HepG2 (cell line): ENCODE results near the gene ABHD17A. TPM values are rescaled to one million over a fixed set of nuclear protein-coding genes. Genes with fewer than 3 reads are reported as not detected.

Experiments used
- AGO1 ChIP-seq: fragments of 200-400 bp; formaldehyde crosslinking; IDR thresholded peaks from 2 replicates; pipeline ENCODE4 v1.6.1; 2017; ENCODE audit warnings: mild to moderate bottlenecking, low read depth, low read length, moderate library complexity; ENCODE audit not compliant: poor library complexity, severe bottlenecking
- BRCA1 ChIP-seq: sonication (generic); formaldehyde crosslinking; IDR thresholded peaks from 2 replicates; pipeline ENCODE4 v1.4.0; 2020; ENCODE audit warnings: missing genetic modification reagents
- HMGXB4 ChIP-seq, 2 experiments: sonication (generic) in 1 of 2; formaldehyde crosslinking in 1 of 2; IDR thresholded peaks; 2 replicates each; pipeline versions ENCODE4 v1.4.0 to v1.6.1; 2018 to 2020; ENCODE audit warnings: missing genetic modification reagents in 2 of 2, borderline replicate concordance in 1 of 2, low read depth in 1 of 2, mild to moderate bottlenecking in 1 of 2, missing biosample characterization in 1 of 2
- IKZF1 ChIP-seq: fragments of 450-650 bp; IDR thresholded peaks from 2 replicates; pipeline ENCODE4 v1.7.1; 2016
- JUND ChIP-seq: sonication (generic); formaldehyde crosslinking; IDR thresholded peaks from 2 replicates; pipeline ENCODE4 v1.8.0; 2022; ENCODE audit warnings: mild to moderate bottlenecking, missing genetic modification reagents
- KLF15 ChIP-seq: sonication (generic); formaldehyde crosslinking; IDR thresholded peaks from 2 replicates; pipeline ENCODE4 v1.8.1; 2023; ENCODE audit warnings: borderline replicate concordance, mild to moderate bottlenecking, inconsistent platforms, missing genetic modification reagents, mixed read lengths
- MEF2D ChIP-seq: sonication (generic); formaldehyde crosslinking; IDR thresholded peaks from 2 replicates; pipeline ENCODE4 v1.5.1; 2020; ENCODE audit warnings: mild to moderate bottlenecking, missing genetic modification reagents
- NR2F2 ChIP-seq: IDR thresholded peaks from 2 replicates; pipeline ENCODE4 v1.6.1; 2012; ENCODE audit warnings: low read depth, inconsistent platforms, borderline replicate concordance
- RARG ChIP-seq: sonication (generic); formaldehyde crosslinking; IDR thresholded peaks from 2 replicates; pipeline ENCODE4 v1.4.0; 2020; ENCODE audit warnings: low read depth, mild to moderate bottlenecking, missing genetic modification reagents
- RBFOX2 ChIP-seq: fragments of 200-400 bp; formaldehyde crosslinking; IDR thresholded peaks from 2 replicates; pipeline ENCODE4 v1.6.1; 2017; ENCODE audit warnings: low read depth, mild to moderate bottlenecking, low read length
- SIX4 ChIP-seq: sonication (generic); formaldehyde crosslinking; IDR thresholded peaks from 2 replicates; pipeline ENCODE4 v1.4.0; 2020; ENCODE audit warnings: missing genetic modification reagents
- SMAD9 ChIP-seq: sonication (generic); formaldehyde crosslinking; IDR thresholded peaks from 2 replicates; pipeline ENCODE4 v1.5.1; 2020; ENCODE audit warnings: mild to moderate bottlenecking, missing genetic modification reagents
- TEAD3 ChIP-seq: optimal IDR thresholded peaks from 2 replicates; pipeline ENCODE3; 2016; ENCODE audit warnings: borderline replicate concordance
- ZFYVE20 ChIP-seq: sonication (generic); formaldehyde crosslinking; IDR thresholded peaks from 2 replicates; pipeline ENCODE4 v1.8.0; 2023; ENCODE audit warnings: low read depth, mild to moderate bottlenecking, moderate library complexity, missing genetic modification reagents, borderline replicate concordance
- ZKSCAN8 ChIP-seq: IDR thresholded peaks from 2 replicates; pipeline ENCODE4 v1.6.1; 2016; ENCODE audit warnings: borderline replicate concordance, missing genetic modification reagents, missing compliant biosample characterization
- ZNF260 ChIP-seq: sonication (generic); formaldehyde crosslinking; IDR thresholded peaks from 2 replicates; pipeline ENCODE4 v1.4.0; 2020; ENCODE audit warnings: missing genetic modification reagents, low read depth, mild to moderate bottlenecking, borderline replicate concordance
- ZNF317 ChIP-seq: sonication (generic); formaldehyde crosslinking; IDR thresholded peaks from 2 replicates; pipeline ENCODE4 v1.5.0; 2020; ENCODE audit warnings: mild to moderate bottlenecking, missing genetic modification reagents
- ZNF878 ChIP-seq: sonication (generic); formaldehyde crosslinking; IDR thresholded peaks from 2 replicates; pipeline ENCODE4 v1.8.1; 2023; ENCODE audit warnings: mild to moderate bottlenecking, missing genetic modification reagents, moderate library complexity
- ZNF879 ChIP-seq: sonication (generic); formaldehyde crosslinking; IDR thresholded peaks from 2 replicates; pipeline ENCODE4 v1.8.1; 2023; ENCODE audit warnings: missing genetic modification reagents
- polyA plus RNA-seq, 8 experiments: library from polyadenylated mRNA; depleted of rRNA in 3 of 8; stranded (reverse) in 7 of 8; unstranded in 1 of 8; fragments of >200 nt; fragmentation: Illumina TruSeq in 4 of 8; extraction: Trizol in 4 of 8; gene quantifications; 2 replicates each; pipeline versions ENCODE4 v1.2.1 to v1.2.3, GENCODE V29; 2011 to 2016; ENCODE audit warnings: low read depth in 4 of 8, missing spikeins in 1 of 8, mixed read lengths in 1 of 8; ENCODE audit not compliant: insufficient read depth in 1 of 8
- total RNA-seq, 5 experiments: library from RNA; depleted of rRNA; stranded (reverse); fragments of >200 nt; fragmentation: Illumina TruSeq; extraction: Trizol; gene quantifications; 2 replicates each; pipeline ENCODE4 v1.2.3, GENCODE V29; 2016; ENCODE audit warnings: low read depth in 1 of 5
- TF ChIP-seq, protein P1 (sequence below): sonication (generic); formaldehyde crosslinking; IDR thresholded peaks from 2 replicates; pipeline ENCODE4 v1.4.0; 2020; ENCODE audit warnings: missing genetic modification reagents
- TF ChIP-seq, protein P2 (sequence below): sonication (generic); formaldehyde crosslinking; IDR thresholded peaks from 2 replicates; pipeline ENCODE4 v1.8.0; 2022; ENCODE audit warnings: missing genetic modification reagents, mild to moderate bottlenecking, borderline replicate concordance
- TF ChIP-seq, protein P3 (sequence below): sonication (generic); formaldehyde crosslinking; IDR thresholded peaks from 2 replicates; pipeline ENCODE4 v1.8.1; 2023; ENCODE audit warnings: mild to moderate bottlenecking, missing genetic modification reagents, borderline replicate concordance

Gene ABHD17A
- total and polyA plus RNA-seq, 2 of the 13 experiments (the other 11 are each of a cell fraction or from before 2014, with no cell fraction given) = 27.7 to 40.8 TPM

- TF ChIP-seq, protein P1, sequence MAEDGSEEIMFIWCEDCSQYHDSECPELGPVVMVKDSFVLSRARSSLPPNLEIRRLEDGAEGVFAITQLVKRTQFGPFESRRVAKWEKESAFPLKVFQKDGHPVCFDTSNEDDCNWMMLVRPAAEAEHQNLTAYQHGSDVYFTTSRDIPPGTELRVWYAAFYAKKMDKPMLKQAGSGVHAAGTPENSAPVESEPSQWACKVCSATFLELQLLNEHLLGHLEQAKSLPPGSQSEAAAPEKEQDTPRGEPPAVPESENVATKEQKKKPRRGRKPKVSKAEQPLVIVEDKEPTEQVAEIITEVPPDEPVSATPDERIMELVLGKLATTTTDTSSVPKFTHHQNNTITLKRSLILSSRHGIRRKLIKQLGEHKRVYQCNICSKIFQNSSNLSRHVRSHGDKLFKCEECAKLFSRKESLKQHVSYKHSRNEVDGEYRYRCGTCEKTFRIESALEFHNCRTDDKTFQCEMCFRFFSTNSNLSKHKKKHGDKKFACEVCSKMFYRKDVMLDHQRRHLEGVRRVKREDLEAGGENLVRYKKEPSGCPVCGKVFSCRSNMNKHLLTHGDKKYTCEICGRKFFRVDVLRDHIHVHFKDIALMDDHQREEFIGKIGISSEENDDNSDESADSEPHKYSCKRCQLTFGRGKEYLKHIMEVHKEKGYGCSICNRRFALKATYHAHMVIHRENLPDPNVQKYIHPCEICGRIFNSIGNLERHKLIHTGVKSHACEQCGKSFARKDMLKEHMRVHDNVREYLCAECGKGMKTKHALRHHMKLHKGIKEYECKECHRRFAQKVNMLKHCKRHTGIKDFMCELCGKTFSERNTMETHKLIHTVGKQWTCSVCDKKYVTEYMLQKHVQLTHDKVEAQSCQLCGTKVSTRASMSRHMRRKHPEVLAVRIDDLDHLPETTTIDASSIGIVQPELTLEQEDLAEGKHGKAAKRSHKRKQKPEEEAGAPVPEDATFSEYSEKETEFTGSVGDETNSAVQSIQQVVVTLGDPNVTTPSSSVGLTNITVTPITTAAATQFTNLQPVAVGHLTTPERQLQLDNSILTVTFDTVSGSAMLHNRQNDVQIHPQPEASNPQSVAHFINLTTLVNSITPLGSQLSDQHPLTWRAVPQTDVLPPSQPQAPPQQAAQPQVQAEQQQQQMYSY (CRISPR knock-in tag) = 0 out of 2 replicates have a peak, but pooled peaks have one; percentile 15
- peak; percentile 64; the same call in 1 of the 2 replicates for TF ChIP-seq BRCA1 (CRISPR knock-in tag)
- TF ChIP-seq KLF15 (CRISPR knock-in tag) = no peak
- TF ChIP-seq, protein P2, sequence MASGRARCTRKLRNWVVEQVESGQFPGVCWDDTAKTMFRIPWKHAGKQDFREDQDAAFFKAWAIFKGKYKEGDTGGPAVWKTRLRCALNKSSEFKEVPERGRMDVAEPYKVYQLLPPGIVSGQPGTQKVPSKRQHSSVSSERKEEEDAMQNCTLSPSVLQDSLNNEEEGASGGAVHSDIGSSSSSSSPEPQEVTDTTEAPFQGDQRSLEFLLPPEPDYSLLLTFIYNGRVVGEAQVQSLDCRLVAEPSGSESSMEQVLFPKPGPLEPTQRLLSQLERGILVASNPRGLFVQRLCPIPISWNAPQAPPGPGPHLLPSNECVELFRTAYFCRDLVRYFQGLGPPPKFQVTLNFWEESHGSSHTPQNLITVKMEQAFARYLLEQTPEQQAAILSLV (CRISPR knock-in tag) = peak; percentile 88; the same call in 1 of the 2 replicates
- TF ChIP-seq ZFYVE20 = no peak
- no peak for TF ChIP-seq IKZF1
- TF ChIP-seq ZNF260 = no peak
- TF ChIP-seq JUND = 0 out of 2 replicates have a peak, but pooled peaks have one; percentile 12
- TF ChIP-seq RARG = no peak
- TF ChIP-seq ZNF879 = peak; percentile 79; the same call in 1 of the 2 replicates
- TF ChIP-seq, protein P3, sequence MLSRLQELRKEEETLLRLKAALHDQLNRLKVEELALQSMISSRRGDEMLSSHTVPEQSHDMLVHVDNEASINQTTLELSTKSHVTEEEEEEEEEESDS (CRISPR knock-in tag) = no peak
- TF ChIP-seq ZNF317 = no peak
- TF ChIP-seq ZKSCAN8 (CRISPR knock-in tag) = no peak; the same call in 1 of the 2 replicates
- no peak; the same call in 1 of the 2 replicates for TF ChIP-seq ZNF878 (CRISPR knock-in tag)
- TF ChIP-seq AGO1 = peak; percentile 91
- TF ChIP-seq MEF2D (CRISPR knock-in tag) = 0 out of 2 replicates have a peak, but pooled peaks have one; percentile 76
- TF ChIP-seq HMGXB4 (CRISPR knock-in tag; IDR thresholded peaks at IDR 0.05; ENCODE audit: borderline replicate concordance in 1 of 2, low read depth in 1 of 2) = peak; percentile 65 to 84
- TF ChIP-seq SMAD9 (CRISPR knock-in tag) = no peak
- TF ChIP-seq NR2F2 = no peak
- peak; percentile 76; the same call in 1 of the 2 replicates for TF ChIP-seq SIX4 (CRISPR knock-in tag)
- peak; percentile 95 for TF ChIP-seq RBFOX2
- TF ChIP-seq TEAD3 (CRISPR knock-in tag) = peak; percentile 74
Observed at GRCh38 chr19:1875646-1876495, 9.4 kb downstream of the ABHD17A start (continued).
